Spleen (tissue), 11 donors: Measurements from ENCODE around the gene OSMR. TPM values are rescaled to one million over a fixed set of nuclear protein-coding genes. Genes with fewer than 3 reads are reported as not detected.

ENCODE experiments used
- DNase-seq: peaks from one replicate; pipeline ENCODE4 v3.0.0-alpha.2; 2020
- H3K27ac ChIP-seq, 8 donors: fragments of 200-600 bp; sonication (generic) in 7 of 8; 1 replicate in 4 of 8; 2 replicates in 4 of 8; pipeline versions ENCODE4 v1.5.0 to v1.8.0; 2016 to 2021; ENCODE audit warnings: inconsistent platforms in 4 of 8, mild to moderate bottlenecking in 4 of 8, moderate library complexity in 1 of 8
- H3K27me3 ChIP-seq, 7 donors: fragments of 200-600 bp; sonication (generic) in 6 of 7; replicated peaks in 1 of 7; 1 replicate in 4 of 7; 2 replicates in 3 of 7; pipeline versions ENCODE4 v1.5.0 to v1.8.0; 2016 to 2021; ENCODE audit warnings: inconsistent platforms in 3 of 7, mild to moderate bottlenecking in 1 of 7
- H3K36me3 ChIP-seq, 6 donors: fragments of 200-600 bp; sonication (generic) in 5 of 6; 1 replicate in 4 of 6; 2 replicates in 2 of 6; pipeline versions ENCODE4 v1.5.0 to v1.8.0; 2016 to 2021; ENCODE audit warnings: inconsistent platforms in 2 of 6
- H3K4me1 ChIP-seq, 6 donors: fragments of 200-600 bp; sonication (generic) in 5 of 6; 1 replicate in 3 of 6; 2 replicates in 3 of 6; pipeline versions ENCODE4 v1.5.0 to v1.8.0; 2016 to 2021; ENCODE audit warnings: inconsistent platforms in 3 of 6
- H3K4me3 ChIP-seq, 8 donors: fragments of 200-600 bp; sonication (generic) in 7 of 8; 1 replicate in 4 of 8; 2 replicates in 4 of 8; pipeline versions ENCODE4 v1.5.0 to v1.8.0; 2016 to 2021; ENCODE audit warnings: inconsistent platforms in 4 of 8, mild to moderate bottlenecking in 4 of 8, moderate library complexity in 2 of 8
- H3K9me3 ChIP-seq, 8 donors: fragments of 200-600 bp; sonication (generic) in 7 of 8; 1 replicate in 4 of 8; 2 replicates in 4 of 8; pipeline versions ENCODE4 v1.5.0 to v1.8.0; 2016 to 2021; ENCODE audit warnings: inconsistent platforms in 4 of 8
- POLR2A ChIP-seq, 3 donors: fragments of 450-650 bp; IDR thresholded peaks; one replicate each; pipeline ENCODE4 v1.5.1; 2017; ENCODE audit warnings: antibody characterized with exemption in 3 of 3, mild to moderate bottlenecking in 1 of 3
- POLR2AphosphoS5 ChIP-seq, 3 donors: sonication (generic); formaldehyde crosslinking; IDR thresholded peaks; one replicate each; pipeline ENCODE4 v1.5.1; 2017; ENCODE audit warnings: antibody characterized with exemption in 3 of 3
- WGBS, 5 donors: extraction: QIAGEN DNeasy Blood & Tissue Kit in 3 of 5; methylation state at CpG; one replicate each; pipeline versions ENCODE4 v1.1.5 to v1.1.7; 2013 to 2018; 5-methylcytosine and 5-hydroxymethylcytosine counted together
- intact Hi-C: fragments of 100-400 bp; cut with DNase I; formaldehyde crosslinking; loops from one replicate; pipeline ENCODE4 v1.15.0; 2023; ENCODE audit warnings: low total_unique reads
- polyA plus RNA-seq, 3 donors: library from polyadenylated mRNA; stranded (reverse); fragments of 200-250 nt; gene quantifications; one replicate each; pipeline ENCODE4 v1.2.1, GENCODE V29; 2013
- total RNA-seq, 7 donors: library from RNA; depleted of rRNA in 3 of 7; stranded (reverse); fragments of >200 nt in 3 of 7; fragmentation: NEBNext Ultra II Directional in 4 of 7; extraction: Animal tissue kit (Norgen Biotek cat#: 25700) in 4 of 7; gene quantifications; one replicate each; pipeline versions ENCODE4 v1.1.0 to v1.2.1, GENCODE V29; 2016 to 2021
- TF ChIP-seq, protein P1 (sequence below), 11 experiments: fragments of 200-600 bp in 7 of 11; fragments of 450-650 bp in 4 of 11; sonication (generic) in 4 of 11; IDR thresholded peaks in 8 of 11; conservative IDR thresholded peaks in 3 of 11; 1 replicate in 7 of 11; 2 replicates in 4 of 11; pipeline versions ENCODE4 v1.4.0 to v1.8.0; 2016 to 2021; ENCODE audit warnings: antibody characterized with exemption in 11 of 11, inconsistent platforms in 4 of 11, mild to moderate bottlenecking in 1 of 11
- donor health status: healthy with polysubstance abuse.
- donor health status: DM: no; HTN: no; CAD: no; lungs with moderate emphysema.
- donor health status: DM: no; HTN: no; CAD: no.
- donor health status: Bipolar disorder and iron deficiency.
- donor health status: healthy.
- donor health status: DM: no; HTN: no; CAD: no.
- donor health status: DM: yes; HTN: yes; CAD: no.

The OSMR gene
- total and polyA plus RNA-seq, 10 donors, result 2.5 to 74.6 (median 67.9) TPM

DNA sequence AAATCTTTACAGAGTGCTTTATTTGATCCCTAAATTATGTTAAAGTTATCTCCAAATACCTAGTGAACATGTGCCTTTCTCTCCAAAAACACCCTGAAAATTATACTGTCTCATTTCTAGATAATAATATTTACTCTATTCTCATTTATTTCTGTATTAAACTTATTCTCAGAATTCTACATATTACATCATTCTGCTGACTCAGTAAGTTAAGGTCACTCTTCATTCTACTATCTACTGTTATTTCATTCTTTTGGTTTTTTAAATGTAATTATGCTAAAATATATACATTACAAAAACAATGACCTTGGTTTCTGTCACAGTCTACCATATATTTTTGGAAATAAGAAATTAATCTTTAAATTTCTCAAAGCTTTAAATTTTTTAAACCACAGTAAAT is 132.2 kb downstream of the OSMR start:
- TF ChIP-seq POLR2AphosphoS5 (IDR thresholded peaks at IDR 0.05) (no peak), POLR2A (IDR thresholded peaks at IDR 0.05) (no peak)
- TF ChIP-seq, protein P1, sequence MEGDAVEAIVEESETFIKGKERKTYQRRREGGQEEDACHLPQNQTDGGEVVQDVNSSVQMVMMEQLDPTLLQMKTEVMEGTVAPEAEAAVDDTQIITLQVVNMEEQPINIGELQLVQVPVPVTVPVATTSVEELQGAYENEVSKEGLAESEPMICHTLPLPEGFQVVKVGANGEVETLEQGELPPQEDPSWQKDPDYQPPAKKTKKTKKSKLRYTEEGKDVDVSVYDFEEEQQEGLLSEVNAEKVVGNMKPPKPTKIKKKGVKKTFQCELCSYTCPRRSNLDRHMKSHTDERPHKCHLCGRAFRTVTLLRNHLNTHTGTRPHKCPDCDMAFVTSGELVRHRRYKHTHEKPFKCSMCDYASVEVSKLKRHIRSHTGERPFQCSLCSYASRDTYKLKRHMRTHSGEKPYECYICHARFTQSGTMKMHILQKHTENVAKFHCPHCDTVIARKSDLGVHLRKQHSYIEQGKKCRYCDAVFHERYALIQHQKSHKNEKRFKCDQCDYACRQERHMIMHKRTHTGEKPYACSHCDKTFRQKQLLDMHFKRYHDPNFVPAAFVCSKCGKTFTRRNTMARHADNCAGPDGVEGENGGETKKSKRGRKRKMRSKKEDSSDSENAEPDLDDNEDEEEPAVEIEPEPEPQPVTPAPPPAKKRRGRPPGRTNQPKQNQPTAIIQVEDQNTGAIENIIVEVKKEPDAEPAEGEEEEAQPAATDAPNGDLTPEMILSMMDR (IDR thresholded peaks at IDR 0.05 in 8 of 11, conservative IDR thresholded peaks at IDR 0.05 in 3 of 11), result no peak

DNA sequence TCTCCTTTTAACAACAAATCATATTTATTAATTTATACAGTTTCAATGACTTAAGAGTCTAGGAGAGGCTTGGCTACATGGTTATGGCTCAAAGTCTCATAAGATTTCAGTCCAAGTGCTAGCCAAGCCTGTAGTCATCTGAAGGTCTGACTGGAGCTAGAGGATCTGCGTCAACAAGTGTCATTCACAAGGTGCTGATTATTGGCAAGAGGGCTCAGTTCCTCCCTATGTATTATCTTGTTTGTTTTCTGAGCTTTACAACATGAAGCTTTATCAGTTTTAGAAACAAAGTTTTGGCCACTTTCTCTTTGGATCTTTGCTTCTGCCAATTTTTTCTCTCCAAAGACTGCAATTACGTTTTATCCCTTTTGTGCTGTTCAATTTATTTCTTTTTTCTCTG is 133.7 kb downstream of the OSMR start:
- no peaks in the 10 kb centered on the region for H3K27me3 ChIP-seq
- intact Hi-C loops, result no loop called here
- no peaks in the 10 kb centered on the region for H3K9me3 ChIP-seq
- H3K4me3 ChIP-seq, result no peak overlapping the region
- H3K27ac ChIP-seq, result no peak overlapping the region
- TF ChIP-seq POLR2A (IDR thresholded peaks at IDR 0.05), result no peak
- TF ChIP-seq POLR2AphosphoS5 (IDR thresholded peaks at IDR 0.05), result no peak
- TF ChIP-seq, protein P1 (IDR thresholded peaks at IDR 0.05 in 8 of 11, conservative IDR thresholded peaks at IDR 0.05 in 3 of 11), result no peak
- H3K4me1 ChIP-seq, result no peaks in the 10 kb centered on the region
- H3K36me3 ChIP-seq, result peaks cover 0 to 69% (median 18%) of the 10 kb centered on the region in 6 donors
- DNase-seq, result no peak
- WGBS, 5 donors, result 94 to 98% (median 95%) methylated on average over 2 of the region's 2 CpGs

More for the DNA sequence above, 132.2 kb downstream of the OSMR start:
- DNase-seq, result no peak
- H3K27me3 ChIP-seq, result no peaks in the 10 kb centered on the region
- H3K4me1 ChIP-seq, result no peaks in the 10 kb centered on the region
- peaks cover 0 to 83% (median 22%) of the 10 kb centered on the region in 6 donors for H3K36me3 ChIP-seq
- no peak overlapping the region for H3K27ac ChIP-seq
- intact Hi-C loops, result no loop called here
- no peaks in the 10 kb centered on the region for H3K9me3 ChIP-seq
- H3K4me3 ChIP-seq, result no peak overlapping the region

Other genes starting within 250 kb of the OSMR start
- gene RICTOR, start 228.4 kb downstream of the OSMR start, total RNA-seq, result 10 to 100 TPM; 51.4 to 70.9 (median 60.1) TPM
- gene RICTOR, start 228.4 kb downstream of the OSMR start, polyA plus RNA-seq, result 1 to 10 TPM; 6.3 to 8.7 (median 7.6) TPM